ENCODE data around the gene ALPK3.

- TF ChIP-seq CTCF (IDR thresholded peaks at IDR 0.05) = no peak
- TF ChIP-seq POLR2A (IDR thresholded peaks at IDR 0.05) = no peak
Observed at GRCh38 chr15:84788500-84788899, 28.7 kb upstream of the ALPK3 start.

Data from lower leg skin (tissue), 3 donors.